ENCODE data around the gene PRKAG1. TPM values are rescaled to one million over a fixed set of nuclear protein-coding genes. Genes with fewer than 3 reads are reported as not detected.

The PRKAG1 gene
- total RNA-seq, 2 donors from 2014 or later = 49.5 to 54.8 TPM

DNA sequence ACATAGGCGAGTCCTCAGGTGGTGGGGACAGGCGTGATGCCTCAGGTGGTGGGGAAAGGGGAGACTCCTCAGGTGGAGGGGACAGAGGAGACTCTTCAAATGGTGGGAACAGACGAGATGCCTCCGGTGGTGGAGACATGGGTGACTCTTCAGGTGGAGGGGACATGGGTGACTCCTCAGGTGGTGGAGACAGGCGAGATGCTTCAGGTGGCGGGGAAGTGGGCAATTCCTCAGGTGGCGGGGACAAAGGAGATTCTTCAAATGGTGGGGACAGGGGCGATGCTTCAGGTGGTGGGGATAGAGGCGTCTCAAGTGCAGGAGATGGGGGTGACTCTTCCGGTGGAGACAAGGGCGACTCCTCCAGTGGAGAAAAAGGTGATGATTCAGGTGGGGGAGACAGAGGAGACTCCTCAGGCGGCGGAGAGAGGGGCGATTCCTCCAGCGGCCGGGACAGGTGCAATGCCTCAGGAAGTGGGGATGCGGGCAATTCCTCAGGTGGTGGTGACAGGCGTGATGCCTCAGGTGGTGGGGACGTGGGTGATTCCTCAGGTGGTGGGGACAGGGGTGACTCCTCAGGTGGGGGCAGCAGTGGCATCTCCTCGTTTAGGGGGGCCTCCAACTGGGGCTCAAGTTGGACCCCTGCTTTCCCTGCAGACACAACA is 33.3 kb upstream of the PRKAG1 start:
- Histone ChIP-seq H3K9me3 (no peaks in the 10 kb centered on the region), H3K36me3 (peaks cover 23% of the 10 kb centered on the region), H3K4me1 (peaks cover 8% of the 10 kb centered on the region), H3K27me3 (no peaks in the 10 kb centered on the region), H3K9ac (ENCODE audit: low read depth in 2 of 2, low read length in 2 of 2) (no peak overlapping the region), H3K27ac (no peak overlapping the region), H3K4me3 (no peak overlapping the region)
- intact Hi-C loops (cut with DNase I) = no loop called here
- TF ChIP-seq, protein P1, sequence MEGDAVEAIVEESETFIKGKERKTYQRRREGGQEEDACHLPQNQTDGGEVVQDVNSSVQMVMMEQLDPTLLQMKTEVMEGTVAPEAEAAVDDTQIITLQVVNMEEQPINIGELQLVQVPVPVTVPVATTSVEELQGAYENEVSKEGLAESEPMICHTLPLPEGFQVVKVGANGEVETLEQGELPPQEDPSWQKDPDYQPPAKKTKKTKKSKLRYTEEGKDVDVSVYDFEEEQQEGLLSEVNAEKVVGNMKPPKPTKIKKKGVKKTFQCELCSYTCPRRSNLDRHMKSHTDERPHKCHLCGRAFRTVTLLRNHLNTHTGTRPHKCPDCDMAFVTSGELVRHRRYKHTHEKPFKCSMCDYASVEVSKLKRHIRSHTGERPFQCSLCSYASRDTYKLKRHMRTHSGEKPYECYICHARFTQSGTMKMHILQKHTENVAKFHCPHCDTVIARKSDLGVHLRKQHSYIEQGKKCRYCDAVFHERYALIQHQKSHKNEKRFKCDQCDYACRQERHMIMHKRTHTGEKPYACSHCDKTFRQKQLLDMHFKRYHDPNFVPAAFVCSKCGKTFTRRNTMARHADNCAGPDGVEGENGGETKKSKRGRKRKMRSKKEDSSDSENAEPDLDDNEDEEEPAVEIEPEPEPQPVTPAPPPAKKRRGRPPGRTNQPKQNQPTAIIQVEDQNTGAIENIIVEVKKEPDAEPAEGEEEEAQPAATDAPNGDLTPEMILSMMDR (IDR thresholded peaks at IDR 0.05) = no peak
- no peak for DNase-seq

DNA sequence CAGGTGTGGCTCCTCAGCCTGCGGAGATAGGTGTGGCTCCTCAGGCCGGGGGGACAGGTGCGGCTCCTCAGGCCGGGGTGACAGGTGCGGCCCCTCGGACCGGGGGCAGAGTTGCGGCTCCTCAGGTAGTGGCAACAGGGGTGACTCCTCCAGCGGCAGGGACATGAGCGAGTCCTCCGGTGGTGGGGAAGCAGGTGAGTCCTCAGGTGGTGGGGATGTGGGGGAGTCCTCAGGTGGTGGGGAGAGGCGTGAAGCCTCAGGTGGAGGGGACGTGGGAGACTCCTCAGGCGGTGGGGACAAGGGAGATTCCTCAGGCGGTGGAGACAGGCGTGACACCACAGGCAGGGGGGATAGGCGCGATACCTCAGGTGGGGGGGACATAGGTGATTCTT is 32.8 kb upstream of the PRKAG1 start:
- Histone ChIP-seq H3K4me3 (no peak overlapping the region), H3K36me3 (peaks cover 23% of the 10 kb centered on the region), H3K27ac (no peak overlapping the region), H3K9ac (ENCODE audit: low read depth in 2 of 2, low read length in 2 of 2) (no peak overlapping the region), H3K9me3 (no peaks in the 10 kb centered on the region), H3K4me1 (peaks cover 2% of the 10 kb centered on the region), H3K27me3 (no peaks in the 10 kb centered on the region)
- TF ChIP-seq, protein P1 (IDR thresholded peaks at IDR 0.05) = no peak
- intact Hi-C loops (cut with DNase I) = no loop called here
- DNase-seq = no peak

DNA sequence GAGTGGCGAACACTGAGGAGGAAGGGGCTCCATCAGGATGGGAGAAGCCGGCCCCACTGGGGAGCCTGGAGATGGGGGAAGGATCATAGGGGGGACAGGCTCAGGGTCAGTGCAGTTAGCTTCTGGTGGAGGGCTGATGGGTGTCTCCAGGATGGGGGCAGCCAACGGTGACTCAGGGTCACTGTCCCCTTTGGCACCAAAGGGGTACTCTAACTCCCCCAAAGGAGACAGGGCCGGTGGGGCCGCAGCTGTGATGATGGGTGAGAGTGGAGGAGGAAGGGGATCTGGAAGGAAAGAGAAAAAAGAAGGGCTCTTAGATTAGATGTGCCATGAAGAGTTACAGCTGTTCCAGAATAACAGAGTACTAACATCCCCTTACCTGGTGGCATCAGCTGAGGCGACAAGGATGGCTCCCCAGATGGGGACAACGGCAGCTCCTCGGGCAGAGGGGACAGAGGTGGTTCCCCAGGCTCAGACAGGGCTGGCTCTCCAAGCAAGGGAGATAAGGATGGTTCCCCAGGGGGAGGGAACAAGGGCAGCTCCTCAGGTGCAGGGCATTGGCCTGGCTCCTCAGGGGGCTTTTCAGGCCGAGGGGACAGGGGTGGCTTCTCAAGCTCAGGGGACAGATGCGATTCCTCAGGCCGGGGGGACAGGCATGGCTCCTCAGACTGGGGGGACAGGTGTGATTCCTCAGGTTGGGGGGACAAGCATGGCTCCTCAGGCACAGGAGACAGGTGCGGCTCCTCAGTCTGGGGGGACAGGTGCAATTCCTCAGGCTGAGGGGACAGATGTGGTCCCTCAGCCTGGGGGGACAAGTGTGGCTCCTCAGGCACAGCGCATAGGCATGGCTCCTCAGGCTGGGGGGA is 32.2 kb upstream of the PRKAG1 start:
- no peaks in the 10 kb centered on the region for H3K9me3 ChIP-seq
- peaks cover 26% of the 10 kb centered on the region for H3K36me3 ChIP-seq
- H3K4me3 ChIP-seq = no peak overlapping the region
- H3K4me1 ChIP-seq = no peaks in the 10 kb centered on the region
- no peak overlapping the region for H3K9ac ChIP-seq (ENCODE audit: low read depth in 2 of 2, low read length in 2 of 2)
- H3K27me3 ChIP-seq = no peaks in the 10 kb centered on the region
- DNase-seq = no peak
- intact Hi-C loops (cut with DNase I) = no loop called here
- H3K27ac ChIP-seq = no peak overlapping the region
- TF ChIP-seq, protein P1 (IDR thresholded peaks at IDR 0.05) = no peak

DNA sequence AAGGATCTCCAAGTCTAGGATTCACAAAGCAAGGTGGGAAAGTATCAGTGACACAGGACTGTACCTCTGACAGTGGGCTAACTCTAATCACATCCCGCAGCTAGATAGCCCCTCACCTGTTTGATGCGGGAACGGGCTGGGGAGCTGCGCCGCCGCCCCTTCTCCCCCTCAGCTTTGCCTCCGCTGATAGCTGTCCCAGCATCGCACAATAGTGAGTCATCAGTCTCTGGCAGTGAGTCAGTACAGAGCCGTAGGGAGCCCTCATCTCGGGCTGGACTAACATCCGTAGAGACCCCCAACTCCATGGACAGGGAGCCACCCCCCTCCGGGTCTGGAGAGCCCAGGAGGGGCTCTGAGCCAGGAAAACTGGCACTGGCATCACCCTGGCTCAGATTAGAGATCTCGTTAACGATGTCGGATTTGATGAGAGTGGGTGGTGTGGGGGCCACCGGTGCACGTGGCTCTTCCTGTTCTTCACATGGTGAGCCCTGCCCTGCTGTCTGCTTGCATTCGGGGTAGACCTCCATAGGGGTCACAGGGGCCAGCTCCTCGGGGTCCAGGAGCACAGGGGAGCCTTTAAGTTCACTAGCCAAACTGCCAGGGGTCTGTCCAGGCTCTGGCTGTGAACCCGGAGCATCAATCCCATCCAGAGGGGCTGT is 31.1 kb upstream of the PRKAG1 start:
- peaks cover 27% of the 10 kb centered on the region for H3K36me3 ChIP-seq
- DNase-seq = no peak
- no peaks in the 10 kb centered on the region for H3K9me3 ChIP-seq
- no peaks in the 10 kb centered on the region for H3K27me3 ChIP-seq
- intact Hi-C loops (cut with DNase I) = no loop called here
- no peak overlapping the region for H3K9ac ChIP-seq (ENCODE audit: low read depth in 2 of 2, low read length in 2 of 2)
- no peak overlapping the region for H3K27ac ChIP-seq
- no peaks in the 10 kb centered on the region for H3K4me1 ChIP-seq
- no peak overlapping the region for H3K4me3 ChIP-seq
- TF ChIP-seq, protein P1 (IDR thresholded peaks at IDR 0.05) = no peak

DNA sequence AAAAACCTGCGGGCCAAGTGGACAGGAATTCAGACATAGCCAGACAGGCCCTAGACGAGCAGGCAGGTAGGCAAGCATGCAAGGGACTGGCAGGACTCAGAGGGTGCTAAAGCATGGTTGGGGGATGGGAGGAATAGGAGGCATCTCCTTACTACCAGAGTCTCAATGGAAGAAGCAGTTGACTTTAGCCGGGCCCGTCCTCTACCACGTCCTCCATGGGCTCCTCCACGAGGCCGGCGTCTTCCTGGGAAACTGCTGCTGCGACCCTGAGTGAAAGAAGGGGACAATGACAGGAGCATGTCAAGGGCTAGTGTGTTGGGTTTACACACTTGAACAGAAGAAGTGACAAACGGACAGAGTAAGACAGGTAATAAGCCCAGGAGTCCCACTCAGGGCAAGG is 30.4 kb upstream of the PRKAG1 start:
- no peak overlapping the region for H3K27ac ChIP-seq
- no peaks in the 10 kb centered on the region for H3K4me1 ChIP-seq
- no peaks in the 10 kb centered on the region for H3K27me3 ChIP-seq
- no peak overlapping the region for H3K4me3 ChIP-seq
- no peak for DNase-seq
- TF ChIP-seq, protein P1 (IDR thresholded peaks at IDR 0.05) = no peak
- no peaks in the 10 kb centered on the region for H3K9me3 ChIP-seq
- intact Hi-C loops (cut with DNase I) = no loop called here
- peaks cover 25% of the 10 kb centered on the region for H3K36me3 ChIP-seq
- H3K9ac ChIP-seq (ENCODE audit: low read depth in 2 of 2, low read length in 2 of 2) = no peak overlapping the region
